Parathyroid adenoma (tissue), 2 donors: ENCODE measurements around the gene METTL26.

Experiments used
- H2AFZ ChIP-seq: fragments of 300-600 bp; sonication (generic); one replicate; pipeline ENCODE4 v1.7.0; 2017; ENCODE audit warnings: antibody characterized with exemption, mild to moderate bottlenecking
- H3K27ac ChIP-seq: fragments of 300-600 bp; sonication (generic); one replicate; pipeline ENCODE4 v1.7.0; 2017
- H3K27me3 ChIP-seq: fragments of 300-600 bp; sonication (generic); one replicate; pipeline ENCODE4 v1.7.0; 2017; ENCODE audit warnings: low read length; ENCODE audit not compliant: control insufficient read depth, insufficient read depth
- H3K36me3 ChIP-seq: fragments of 300-600 bp; sonication (generic); one replicate; pipeline ENCODE4 v1.7.0; 2017; ENCODE audit warnings: low read length; ENCODE audit not compliant: control insufficient read depth, insufficient read depth
- H3K4me1 ChIP-seq: fragments of 300-600 bp; sonication (generic); one replicate; pipeline ENCODE4 v1.7.0; 2017; ENCODE audit warnings: control low read depth
- H3K4me2 ChIP-seq: fragments of 300-600 bp; sonication (generic); one replicate; pipeline ENCODE4 v1.7.0; 2017; ENCODE audit warnings: low read length
- H3K4me3 ChIP-seq: fragments of 300-600 bp; sonication (generic); one replicate; pipeline ENCODE4 v1.7.0; 2017; ENCODE audit warnings: low read depth, low read length
- H3K79me2 ChIP-seq: fragments of 300-600 bp; sonication (generic); one replicate; pipeline ENCODE4 v1.7.0; 2017; ENCODE audit warnings: control low read depth
- H3K9ac ChIP-seq: fragments of 300-600 bp; sonication (generic); one replicate; pipeline ENCODE4 v1.7.0; 2017; ENCODE audit warnings: mild to moderate bottlenecking
- H3K9me3 ChIP-seq: fragments of 300-600 bp; sonication (generic); one replicate; pipeline ENCODE4 v1.7.0; 2017; ENCODE audit warnings: low read length; ENCODE audit not compliant: control insufficient read depth
- TF ChIP-seq, protein P1 (sequence below): fragments of 300-600 bp; sonication (generic); IDR thresholded peaks from one replicate; pipeline ENCODE4 v1.7.0; 2017; ENCODE audit warnings: antibody characterized with exemption, mild to moderate bottlenecking
- donor health status: primary hyperparathyroidism.

The METTL26 gene

DNA sequence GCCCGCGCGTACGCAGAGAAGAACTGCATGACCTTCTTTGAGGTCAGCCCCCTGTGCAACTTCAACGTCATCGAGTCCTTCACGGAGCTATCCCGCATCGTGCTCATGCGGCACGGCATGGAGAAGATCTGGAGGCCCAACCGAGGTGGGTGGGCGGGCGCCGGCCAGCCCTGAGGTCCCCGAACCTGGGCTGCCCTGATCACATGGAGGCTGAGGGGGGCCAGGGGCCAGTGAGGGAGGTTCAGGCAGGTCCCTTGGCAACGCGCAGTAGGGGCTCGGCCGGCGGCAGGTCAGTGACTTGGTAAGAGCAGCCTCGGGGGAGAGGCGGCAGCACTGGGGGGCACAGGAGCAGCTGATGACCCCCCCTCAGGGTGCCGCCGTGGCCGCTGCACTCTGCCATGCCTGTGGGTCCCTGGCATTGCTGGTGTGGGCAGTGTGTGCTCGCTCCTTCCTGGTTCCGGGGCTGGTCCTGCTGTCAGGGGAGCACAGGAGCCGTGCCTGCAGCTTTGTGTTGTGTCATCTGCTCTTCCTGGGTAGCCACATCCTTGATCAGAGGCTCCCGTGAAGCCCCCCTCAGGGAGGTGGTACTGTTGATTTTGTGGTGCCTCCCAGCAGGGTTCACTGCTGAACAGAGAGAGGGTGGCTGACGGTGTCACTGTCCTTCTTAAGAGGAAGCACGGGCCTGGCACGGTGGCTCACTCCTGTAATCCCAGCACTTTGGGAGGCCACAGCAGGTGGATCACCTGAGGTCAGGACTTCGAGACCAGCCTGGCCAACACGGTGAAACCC, 9.9 kb downstream of the METTL26 start:
- H3K4me1 ChIP-seq = peaks cover 7% of the 10 kb centered on the region
- no peaks in the 10 kb centered on the region for H3K27me3 ChIP-seq
- H3K4me3 ChIP-seq = no peak overlapping the region
- no peaks in the 10 kb centered on the region for H3K79me2 ChIP-seq
- H3K9ac ChIP-seq = no peak overlapping the region
- no peaks in the 10 kb centered on the region for H3K9me3 ChIP-seq
- no peak overlapping the region for H2AFZ ChIP-seq
- TF ChIP-seq, protein P1, sequence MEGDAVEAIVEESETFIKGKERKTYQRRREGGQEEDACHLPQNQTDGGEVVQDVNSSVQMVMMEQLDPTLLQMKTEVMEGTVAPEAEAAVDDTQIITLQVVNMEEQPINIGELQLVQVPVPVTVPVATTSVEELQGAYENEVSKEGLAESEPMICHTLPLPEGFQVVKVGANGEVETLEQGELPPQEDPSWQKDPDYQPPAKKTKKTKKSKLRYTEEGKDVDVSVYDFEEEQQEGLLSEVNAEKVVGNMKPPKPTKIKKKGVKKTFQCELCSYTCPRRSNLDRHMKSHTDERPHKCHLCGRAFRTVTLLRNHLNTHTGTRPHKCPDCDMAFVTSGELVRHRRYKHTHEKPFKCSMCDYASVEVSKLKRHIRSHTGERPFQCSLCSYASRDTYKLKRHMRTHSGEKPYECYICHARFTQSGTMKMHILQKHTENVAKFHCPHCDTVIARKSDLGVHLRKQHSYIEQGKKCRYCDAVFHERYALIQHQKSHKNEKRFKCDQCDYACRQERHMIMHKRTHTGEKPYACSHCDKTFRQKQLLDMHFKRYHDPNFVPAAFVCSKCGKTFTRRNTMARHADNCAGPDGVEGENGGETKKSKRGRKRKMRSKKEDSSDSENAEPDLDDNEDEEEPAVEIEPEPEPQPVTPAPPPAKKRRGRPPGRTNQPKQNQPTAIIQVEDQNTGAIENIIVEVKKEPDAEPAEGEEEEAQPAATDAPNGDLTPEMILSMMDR = no peak
- no peaks in the 10 kb centered on the region for H3K36me3 ChIP-seq
- no peak overlapping the region for H3K27ac ChIP-seq
- no peak overlapping the region for H3K4me2 ChIP-seq

DNA sequence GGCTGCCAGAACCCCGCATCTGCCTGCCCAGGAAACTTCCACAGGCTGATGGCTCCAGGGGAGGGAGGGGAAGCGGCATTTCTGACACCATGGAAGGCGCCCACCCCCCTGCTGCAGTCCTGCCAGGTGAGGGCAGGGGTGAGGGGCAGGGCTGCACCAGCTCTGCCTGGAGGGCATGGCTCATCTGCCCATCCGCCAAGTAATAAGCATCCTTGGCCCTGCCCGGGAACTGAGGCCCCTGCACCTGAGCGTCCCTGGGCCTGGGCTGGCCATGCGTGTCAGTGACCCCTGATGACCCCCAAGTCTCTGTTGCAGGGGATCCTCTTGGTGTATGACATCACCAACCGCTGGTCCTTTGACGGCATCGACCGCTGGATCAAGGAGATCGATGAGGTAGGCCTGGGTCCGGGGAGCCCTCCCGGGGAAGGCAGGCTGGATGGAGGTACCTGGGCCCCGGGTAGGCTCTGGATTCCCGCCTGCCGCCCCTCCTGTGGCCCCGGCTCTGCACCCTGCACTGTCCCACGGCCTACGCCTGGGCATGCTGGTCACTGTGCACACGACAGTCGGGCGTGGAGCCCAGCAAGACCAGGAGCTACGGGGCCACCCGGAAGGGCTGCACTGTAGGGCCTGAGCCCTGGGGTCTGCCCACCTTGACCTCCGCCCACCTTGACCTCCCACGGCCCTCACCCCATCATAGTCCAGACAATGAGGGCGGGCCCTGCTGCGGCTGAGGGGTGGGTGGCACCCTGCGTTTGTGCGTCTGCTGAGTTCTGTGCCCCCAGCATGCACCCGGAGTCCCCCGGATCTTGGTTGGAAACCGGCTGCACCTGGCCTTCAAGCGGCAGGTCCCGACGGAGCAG, 10.8 kb downstream of the METTL26 start:
- no peak overlapping the region for H3K9ac ChIP-seq
- peaks cover 7% of the 10 kb centered on the region for H3K4me1 ChIP-seq
- H3K4me2 ChIP-seq = no peak overlapping the region
- no peaks in the 10 kb centered on the region for H3K27me3 ChIP-seq
- no peaks in the 10 kb centered on the region for H3K36me3 ChIP-seq
- H3K9me3 ChIP-seq = no peaks in the 10 kb centered on the region
- H3K79me2 ChIP-seq = no peaks in the 10 kb centered on the region
- no peak overlapping the region for H3K27ac ChIP-seq
- H3K4me3 ChIP-seq = no peak overlapping the region
- H2AFZ ChIP-seq = no peak overlapping the region
- TF ChIP-seq, protein P1 = no peak

DNA sequence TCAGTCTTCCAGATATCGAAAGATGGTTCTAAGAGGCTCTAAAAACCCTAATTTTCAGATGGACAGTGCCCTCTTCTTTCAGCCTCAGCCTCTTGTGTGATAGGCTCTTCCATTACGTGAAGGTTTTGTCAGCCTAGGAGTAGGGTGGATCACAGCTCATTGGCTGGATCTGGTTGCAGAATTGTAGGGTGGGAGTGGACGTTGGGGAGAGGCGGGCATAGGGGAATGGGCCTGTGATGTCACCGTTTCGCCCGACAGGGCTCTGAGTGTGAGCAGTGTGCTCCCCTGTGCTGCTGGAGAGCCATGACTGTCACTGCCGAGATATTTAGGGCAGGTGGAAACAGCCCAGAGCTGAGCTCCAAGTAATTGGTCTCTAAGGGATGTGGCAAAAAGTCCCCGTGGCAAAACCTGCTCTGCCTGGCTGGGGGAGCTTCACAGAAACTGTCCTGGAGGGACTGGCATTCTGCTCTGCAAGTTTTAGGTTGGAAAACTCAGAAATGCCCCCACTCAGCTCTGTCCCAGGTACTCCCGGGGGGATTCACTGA, 11.5 kb downstream of the METTL26 start:
- Histone ChIP-seq H3K9me3 (no peaks in the 10 kb centered on the region), H3K4me2 (no peak overlapping the region), H2AFZ (no peak overlapping the region), H3K27me3 (no peaks in the 10 kb centered on the region), H3K27ac (no peak overlapping the region), H3K4me1 (peaks cover 7% of the 10 kb centered on the region), H3K4me3 (no peak overlapping the region), H3K36me3 (no peaks in the 10 kb centered on the region), H3K9ac (no peak overlapping the region), H3K79me2 (no peaks in the 10 kb centered on the region)
- TF ChIP-seq, protein P1 = no peak

DNA sequence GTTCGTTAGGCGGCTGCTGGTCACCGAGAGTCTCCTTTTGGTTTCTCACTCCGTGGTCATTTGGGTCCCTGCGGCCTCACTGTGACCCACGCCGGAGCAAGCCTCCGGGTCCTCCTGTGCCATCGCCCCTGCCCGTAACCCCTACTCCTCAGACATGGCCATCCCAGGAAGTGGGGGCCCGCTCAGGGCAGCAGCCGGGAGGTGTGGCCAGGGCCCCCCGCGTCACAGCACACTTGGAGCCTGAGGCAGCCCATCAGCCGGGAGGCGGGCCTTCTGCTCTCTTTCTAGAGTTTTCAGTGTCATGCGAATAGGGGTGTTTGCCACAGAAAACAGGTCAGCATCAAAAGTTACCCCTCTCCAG, 13.2 kb downstream of the METTL26 start:
- Histone ChIP-seq H3K4me2 (no peak overlapping the region), H3K79me2 (no peaks in the 10 kb centered on the region), H3K27ac (no peak overlapping the region), H3K9me3 (no peaks in the 10 kb centered on the region), H3K36me3 (no peaks in the 10 kb centered on the region), H3K4me1 (peaks cover 7% of the 10 kb centered on the region), H3K27me3 (no peaks in the 10 kb centered on the region), H3K4me3 (no peak overlapping the region), H2AFZ (no peak overlapping the region), H3K9ac (no peak overlapping the region)
- TF ChIP-seq, protein P1 = no peak
